ENCODE data around the gene CDK5RAP2.
A peak's percentile ranks its signal among the peaks of the same experiment; 100 is the strongest.

The CDK5RAP2 gene

GRCh38 chr9:120348951-120349429 lies 231.0 kb downstream of the CDK5RAP2 start:
- Histone ChIP-seq H3K4me3 (replicated peaks; ENCODE audit: insufficient read depth, low read length) (no peak overlapping the region), H3K27ac (replicated peaks) (no peak overlapping the region), H3K27me3 (ENCODE audit: insufficient read depth, poor library complexity, severe bottlenecking) (peaks cover 3% of the 10 kb centered on the region)
- TF ChIP-seq POLR2AphosphoS5 (IDR thresholded peaks at IDR 0.05; ENCODE audit: low read depth) (no peak), CTCF (IDR thresholded peaks at IDR 0.05; ENCODE audit: insufficient read depth, low read length) (peak; percentile 32)
- peak in 1 of 2 experiments; percentile 17 for DNase-seq (ENCODE audit: low read depth in 1 of 2, low spot score in 1 of 2)

- H3K4me3 ChIP-seq (replicated peaks; ENCODE audit: insufficient read depth, low read length): no peak overlapping the region
- TF ChIP-seq SPI1 (IDR thresholded peaks at IDR 0.05; ENCODE audit: borderline replicate concordance, low read depth) (no peak), POLR2AphosphoS5 (IDR thresholded peaks at IDR 0.05; ENCODE audit: low read depth) (no peak), REST (IDR thresholded peaks at IDR 0.05; ENCODE audit: insufficient replicate concordance, low read depth) (no peak), GABPA (IDR thresholded peaks at IDR 0.05; ENCODE audit: low read depth) (no peak), CTCF (IDR thresholded peaks at IDR 0.05; ENCODE audit: insufficient read depth, low read length) (no peak)
- DNase-seq (ENCODE audit: low read depth in 1 of 2, low spot score in 1 of 2): no peak
- H3K27ac ChIP-seq (replicated peaks): no peak overlapping the region
- H3K27me3 ChIP-seq (ENCODE audit: insufficient read depth, poor library complexity, severe bottlenecking): no peaks in the 10 kb centered on the region
These were observed 234.6 kb downstream of the CDK5RAP2 start for GRCh38 chr9:120345379-120345778.

- Histone ChIP-seq H3K4me3 (replicated peaks; ENCODE audit: insufficient read depth, low read length) (no peak overlapping the region), H3K27me3 (ENCODE audit: insufficient read depth, poor library complexity, severe bottlenecking) (no peaks in the 10 kb centered on the region), H3K27ac (replicated peaks) (no peak overlapping the region)
- TF ChIP-seq GABPA (IDR thresholded peaks at IDR 0.05; ENCODE audit: low read depth) (no peak), CTCF (IDR thresholded peaks at IDR 0.05; ENCODE audit: insufficient read depth, low read length) (no peak), POLR2AphosphoS5 (IDR thresholded peaks at IDR 0.05; ENCODE audit: low read depth) (no peak), REST (IDR thresholded peaks at IDR 0.05; ENCODE audit: insufficient replicate concordance, low read depth) (no peak), SPI1 (IDR thresholded peaks at IDR 0.05; ENCODE audit: borderline replicate concordance, low read depth) (no peak)
- no peak for DNase-seq (ENCODE audit: low read depth in 1 of 2, low spot score in 1 of 2)
These were observed 235.7 kb downstream of the CDK5RAP2 start for GRCh38 chr9:120344230-120344629.

- H3K27ac ChIP-seq (replicated peaks): no peak overlapping the region
- no peaks in the 10 kb centered on the region for H3K27me3 ChIP-seq (ENCODE audit: insufficient read depth, poor library complexity, severe bottlenecking)
- no peak for TF ChIP-seq SPI1 (IDR thresholded peaks at IDR 0.05; ENCODE audit: borderline replicate concordance, low read depth)
- TF ChIP-seq GABPA (IDR thresholded peaks at IDR 0.05; ENCODE audit: low read depth): no peak
- TF ChIP-seq REST (IDR thresholded peaks at IDR 0.05; ENCODE audit: insufficient replicate concordance, low read depth): no peak
- no peak for TF ChIP-seq POLR2AphosphoS5 (IDR thresholded peaks at IDR 0.05; ENCODE audit: low read depth)
- TF ChIP-seq CTCF (IDR thresholded peaks at IDR 0.05; ENCODE audit: insufficient read depth, low read length): no peak
- no peak for DNase-seq (ENCODE audit: low read depth in 1 of 2, low spot score in 1 of 2)
- H3K4me3 ChIP-seq (replicated peaks; ENCODE audit: insufficient read depth, low read length): no peak overlapping the region
These were observed 236.6 kb downstream of the CDK5RAP2 start for GRCh38 chr9:120343416-120343815.
